Heart left ventricle (tissue), 16 donors: ENCODE data around the gene HOXD3. TPM values are rescaled to one million over a fixed set of nuclear protein-coding genes. Genes with fewer than 3 reads are reported as not detected.

Experiments used
- ATAC-seq, 4 donors: fragments of 200-7000 bp; cut with Tn5 transposase; one replicate each; pipeline ENCODE4 v1.9.1; 2020 to 2022; ENCODE audit warnings: moderate library complexity in 4 of 4, mild to moderate bottlenecking in 3 of 4, moderate number of reproducible peaks in 1 of 4
- DNase-seq, 5 donors: peaks; one replicate each; pipeline ENCODE4 v3.0.0-alpha.2; 2020
- H3K27ac ChIP-seq, 12 donors: fragments of 200-600 bp; sonication (generic) in 4 of 12; one replicate each; pipeline versions ENCODE4 v1.5.0 to v1.8.0; 2016 to 2022; ENCODE audit warnings: mild to moderate bottlenecking in 2 of 12
- H3K27me3 ChIP-seq, 9 donors: fragments of 200-600 bp; sonication (generic) in 2 of 9; one replicate each; pipeline versions ENCODE4 v1.5.1 to v1.8.0; 2016 to 2022; ENCODE audit warnings: mild to moderate bottlenecking in 3 of 9
- H3K36me3 ChIP-seq, 9 donors: fragments of 200-600 bp; sonication (generic) in 2 of 9; one replicate each; pipeline versions ENCODE4 v1.5.0 to v1.8.0; 2018 to 2022; ENCODE audit warnings: mild to moderate bottlenecking in 2 of 9
- H3K4me1 ChIP-seq, 12 donors: fragments of 200-600 bp; sonication (generic) in 4 of 12; one replicate each; pipeline versions ENCODE4 v1.5.0 to v1.8.0; 2016 to 2022; ENCODE audit warnings: mild to moderate bottlenecking in 3 of 12
- H3K4me3 ChIP-seq, 12 donors: fragments of 200-600 bp; sonication (generic) in 4 of 12; one replicate each; pipeline versions ENCODE4 v1.5.0 to v1.8.0; 2017 to 2022; ENCODE audit warnings: mild to moderate bottlenecking in 9 of 12, moderate library complexity in 4 of 12
- H3K9me3 ChIP-seq, 12 donors: fragments of 200-600 bp; sonication (generic) in 4 of 12; one replicate each; pipeline versions ENCODE4 v1.5.0 to v1.8.0; 2016 to 2022; ENCODE audit warnings: mild to moderate bottlenecking in 1 of 12
- CTCF ChIP-seq, 12 donors: fragments of 200-600 bp; sonication (generic) in 4 of 12; IDR thresholded peaks; one replicate each; pipeline versions ENCODE4 v1.5.0 to v1.8.0; 2018 to 2022; ENCODE audit warnings: antibody characterized with exemption in 12 of 12, mild to moderate bottlenecking in 5 of 12
- POLR2A ChIP-seq, 2 donors: fragments of 450-650 bp; IDR thresholded peaks; one replicate each; pipeline ENCODE4 v1.6.1; 2017; ENCODE audit warnings: antibody characterized with exemption in 2 of 2, mild to moderate bottlenecking in 2 of 2, moderate library complexity in 2 of 2
- WGBS, 4 donors: extraction: QIAGEN DNeasy Blood & Tissue Kit in 2 of 4; methylation state at CpG; one replicate each; pipeline versions ENCODE4 v1.1.5 to v1.1.7; 2013 to 2018; 5-methylcytosine and 5-hydroxymethylcytosine counted together
- intact Hi-C, 10 donors: fragments of 100-400 bp; cut with DNase I; formaldehyde crosslinking; loops; one replicate each; pipeline versions ENCODE4 v1.11.1 to v1.14.2; 2022
- polyA plus RNA-seq, 2 donors: library from polyadenylated mRNA; stranded (reverse); fragments of 200-250 nt; gene quantifications; one replicate each; pipeline ENCODE4 v1.2.3, GENCODE V29; 2013
- total RNA-seq, 9 donors: library from RNA; depleted of rRNA in 2 of 9; stranded (reverse); fragments of >200 nt in 2 of 9; fragmentation: NEBNext Ultra II Directional in 3 of 9; extraction: Animal tissue kit (Norgen Biotek cat#: 25700) in 3 of 9; gene quantifications; one replicate each; pipeline versions ENCODE4 v1.1.0 to v1.2.4, GENCODE V29; 2016 to 2023
- donor health status: ischemic (EF 13 %, LVEDD 7.1; RV severe dilation, severe dysfunction).
- donor health status: healthy with polysubstance abuse.
- donor health status: DM: no; HTN: yes; CAD: no.
- donor health status: DM: no; HTN: no; CAD: no.
- donor health status: ischemic (EF 25% LVEDD 6.9; RV normal size, moderate dysfunction).
- donor health status: ischemic (EF 25% LVEDD 5.7; RV mildly dilated, moderate dysfunction).
- donor health status: healthy.
- donor health status: DM: yes; HTN: yes; CAD: no.
- donor health status: ischemic (EF 35%, LVEDD 5.7; RV mildly dilated, moderate dysfunction).
- donor health status: nonischemic (EF 11% LVEDD 7.7; RV severe dilation, severe dysfunction).
- donor health status: DM: yes; HTN: yes; CAD: no.
- donor health status: PGD.
- donor health status: ischemic (EF 29% LVEDD 5.4; RV normal size, mild dysfunction).
- donor health status: nonischemic (EF 23%, LVEDD 6.1; RV moderate dilation, normal function).

The HOXD3 gene
- total and polyA plus RNA-seq, 11 donors = 0.04 to 1.4 (median 0.52) TPM

- H3K9me3 ChIP-seq = no peaks in the 10 kb centered on the region
- peak in 2 of 4 donors; percentile 20 to 36 for ATAC-seq
- WGBS, 4 donors = 3 to 6% (median 4%) methylated on average over 47 to 66 of the region's 66 CpGs
- H3K36me3 ChIP-seq = no peaks in the 10 kb centered on the region
- no peak within 1 kb of the TSS for H3K27ac ChIP-seq
- H3K4me3 ChIP-seq = peak within 1 kb of the TSS in 1 of 12 donors; percentile 5
- H3K4me1 ChIP-seq = peaks cover 0 to 9% (median 0%) of the 10 kb centered on the region in 12 donors
- DNase-seq = no peak
- peak in 3 of 12 donors; percentile 8 to 22 (median 15) for TF ChIP-seq CTCF (IDR thresholded peaks at IDR 0.05)
- TF ChIP-seq POLR2A (IDR thresholded peaks at IDR 0.05) = no peak
- peaks cover 94 to 100% (median 99%) of the 10 kb centered on the region in 9 donors for H3K27me3 ChIP-seq
- intact Hi-C loops = no loop called here
These were observed 41.0 kb upstream of the HOXD3 start, which contains the start of gene HOXD10 for GRCh38 chr2:176115883-176116813. Gene HOXD10 (plus strand): TSS chr2:176116778. CDS start chr2:176116834, 56 bp downstream.

- H3K27ac ChIP-seq = no peak overlapping the region
- ATAC-seq (no peak), DNase-seq (no peak)
- H3K4me3 ChIP-seq = peak overlapping the region in 1 of 12 donors; percentile 5
- no peaks in the 10 kb centered on the region for H3K36me3 ChIP-seq
- no peaks in the 10 kb centered on the region for H3K9me3 ChIP-seq
- TF ChIP-seq POLR2A (IDR thresholded peaks at IDR 0.05) = no peak
- no peak for TF ChIP-seq CTCF (IDR thresholded peaks at IDR 0.05)
- H3K4me1 ChIP-seq = peaks cover 0 to 21% (median 2%) of the 10 kb centered on the region in 12 donors
- peaks cover 94 to 100% (median 99%) of the 10 kb centered on the region in 9 donors for H3K27me3 ChIP-seq
- intact Hi-C loops = no loop called here
- 14 to 25% (median 16%) methylated on average over 34 to 40 of the region's 40 CpGs for WGBS, 4 donors
These were observed 39.8 kb upstream of the HOXD3 start for GRCh38 chr2:176117162-176117822.

- H3K9me3 ChIP-seq = no peaks in the 10 kb centered on the region
- H3K27ac ChIP-seq = no peak overlapping the region
- ATAC-seq (no peak), DNase-seq (no peak)
- no peak overlapping the region for H3K4me3 ChIP-seq
- H3K4me1 ChIP-seq = peaks cover 0 to 27% (median 8%) of the 10 kb centered on the region in 12 donors
- 6 to 12% (median 9%) methylated on average over 11 of the region's 11 CpGs for WGBS, 4 donors
- intact Hi-C loops = no loop called here
- TF ChIP-seq CTCF (IDR thresholded peaks at IDR 0.05) = no peak
- H3K27me3 ChIP-seq = peaks cover 95 to 100% (median 99%) of the 10 kb centered on the region in 9 donors
- no peaks in the 10 kb centered on the region for H3K36me3 ChIP-seq
These were observed 39.2 kb upstream of the HOXD3 start for GRCh38 chr2:176117823-176118371.
